AG04449 (cell line): ENCODE measurements around the gene CMBL.
A peak's percentile ranks its signal among the peaks of the same experiment; 100 is the strongest.

Experiments
- CTCF ChIA-PET: fragments of 350-600 bp; formaldehyde crosslinking; extraction: SDS; loops from one replicate; lab custom pipeline; 2021; ENCODE audit warnings: antibody characterized with exemption; lab: Yijun Ruan, JAX
- POLR2A ChIA-PET: fragments of 400-600, 350-600 bp; formaldehyde crosslinking; extraction: SDS; loops from one replicate; lab custom pipeline; 2020; ENCODE audit warnings: antibody characterized with exemption, inconsistent platforms; lab: Yijun Ruan, JAX
- DNase-seq: peaks from one replicate; pipeline ENCODE4 v3.0.0-alpha.2; 2010; ENCODE audit warnings: low read depth, low spot score
- H3K4me3 ChIP-seq: 2 replicates; pipeline ENCODE4 v1.5.1; 2011; ENCODE audit warnings: low read depth, mild to moderate bottlenecking, control low read depth, low read length
- CTCF ChIP-seq: IDR thresholded peaks from one replicate; pipeline ENCODE4 v1.5.1; 2011; ENCODE audit warnings: mild to moderate bottlenecking, moderate library complexity, low read length, control low read depth, inconsistent platforms; ENCODE audit not compliant: insufficient read depth; ENCODE audit errors: missing control alignments

CMBL gene

GRCh38 chr5:10243660-10244240 is 64.0 kb downstream of the CMBL start:
- ChIA-PET CTCF (interaction anchor here (1.6 kb wide), 1 partner anchor 10 kb away, joined by 11 read pairs; no protein-coding TSS in a partner anchor), POLR2A (no interaction called here)
- TF ChIP-seq CTCF = no peak
- no peak overlapping the region for H3K4me3 ChIP-seq
- no peak for DNase-seq

DNA sequence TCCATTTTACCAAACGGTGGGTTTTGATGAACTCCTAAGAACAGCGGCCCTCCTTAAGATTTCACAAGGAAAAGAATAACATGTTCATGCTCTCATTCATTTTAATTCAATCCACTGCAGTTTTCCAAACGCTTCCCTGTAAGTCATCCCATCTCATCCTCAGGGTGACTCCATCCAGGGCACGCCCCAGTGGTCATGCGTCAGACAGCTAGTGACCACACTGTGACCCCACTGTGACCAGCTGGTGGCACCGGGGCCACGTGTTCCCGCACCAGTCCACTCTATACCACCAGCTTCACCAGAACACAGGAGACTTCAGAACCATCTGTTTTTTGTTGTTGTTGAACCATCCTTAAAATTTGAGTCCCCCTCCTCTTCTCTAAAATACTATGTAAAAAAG is 72.4 kb downstream of the CMBL start:
- ChIA-PET CTCF (interaction anchor here (0.8 to 4.2 kb wide), 2 partner anchors 12 to 95 kb away, joined by 3 to 12 read pairs; no protein-coding TSS in a partner anchor), POLR2A (no interaction called here)
- TF ChIP-seq CTCF = no peak
- H3K4me3 ChIP-seq = no peak overlapping the region
- no peak for DNase-seq

DNA sequence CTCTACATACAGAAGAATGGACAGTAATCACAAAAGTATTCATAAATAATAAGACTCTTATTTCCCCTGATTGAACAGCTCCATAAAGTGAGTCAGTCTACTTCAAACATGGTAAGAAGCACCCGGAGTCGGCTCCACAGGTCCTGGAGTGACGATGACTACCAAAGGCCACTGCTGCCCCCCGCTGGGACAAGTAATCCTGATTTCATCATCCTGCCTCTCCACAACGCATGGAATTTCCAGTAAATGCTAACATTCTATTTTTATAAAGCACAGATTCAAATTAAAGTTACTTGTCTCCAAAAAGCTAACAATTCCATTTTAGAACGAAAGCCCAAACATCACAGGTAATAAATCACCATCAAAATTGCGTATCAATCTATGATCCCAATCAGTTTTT is 74.2 kb downstream of the CMBL start:
- POLR2A ChIA-PET = interaction anchor here (0.5 to 1.3 kb wide), 5 partner anchors 16 to 787 kb away, joined by 3 to 5 read pairs (median 3); partner anchors contain the start of gene ATPSCKMT
- H3K4me3 ChIP-seq = no peak overlapping the region
- CTCF ChIA-PET = interaction anchor here (0.6 to 4.2 kb wide), 27 partner anchors 9 to 689 kb away, joined by 3 to 15 read pairs (median 4); partner anchors contain the start of genes ATPSCKMT and CCT5
- peak; percentile 96 for DNase-seq
- TF ChIP-seq CTCF = peak; percentile 39

DNA sequence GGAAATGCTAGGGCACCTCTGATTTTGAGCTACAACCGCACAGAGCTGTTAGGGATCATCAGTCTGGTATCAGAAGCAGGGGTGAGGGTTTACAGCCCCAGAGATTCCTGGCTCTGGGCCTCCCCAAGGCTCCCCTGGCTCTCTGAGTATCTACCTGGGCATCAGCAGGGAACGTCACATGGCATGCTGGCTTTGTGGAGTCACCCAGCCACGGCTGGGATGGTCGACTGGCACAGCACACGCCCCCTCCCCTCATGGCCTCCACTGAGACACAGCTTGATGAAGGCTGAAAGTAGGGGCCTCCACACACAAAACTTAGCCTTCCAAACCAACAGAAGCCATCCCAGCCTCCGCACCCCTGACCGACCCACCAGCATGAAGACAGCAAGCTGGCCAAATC is 74.7 kb downstream of the CMBL start:
- no peak for TF ChIP-seq CTCF
- CTCF ChIA-PET = interaction anchor here (0.6 to 4.2 kb wide), 26 partner anchors 9 to 689 kb away, joined by 3 to 15 read pairs (median 4); partner anchors contain the start of genes ATPSCKMT and CCT5
- POLR2A ChIA-PET = interaction anchor here (0.5 to 1.3 kb wide), 6 partner anchors 11 to 787 kb away, joined by 3 to 5 read pairs (median 4); partner anchors contain the start of gene ATPSCKMT
- H3K4me3 ChIP-seq = no peak overlapping the region
- DNase-seq = no peak

GRCh38 chr5:10232386-10232785 is 75.3 kb downstream of the CMBL start:
- H3K4me3 ChIP-seq = no peak overlapping the region
- no peak for TF ChIP-seq CTCF
- DNase-seq = no peak
- POLR2A ChIA-PET = interaction anchor here (1.0 kb wide), 1 partner anchor 10 kb away, joined by 5 read pairs; no protein-coding TSS in a partner anchor
- CTCF ChIA-PET = interaction anchor here (0.6 to 4.2 kb wide), 12 partner anchors 10 to 688 kb away, joined by 3 to 15 read pairs (median 6); no protein-coding TSS in a partner anchor
